Stimulated activated CD4-positive, alpha-beta T cell treated with anti-CD3 and anti-CD28 coated beads, Interleukin-1b, Interleukin-23, amount 100 ng/mL, for 4 hours (primary cell): ENCODE measurements around the gene NEDD4L.
"Not testable (repeated sequence)": the region's sequence is repeated elsewhere in the genome, so short reads cannot be mapped to it uniquely, and the experiment has no call there.

Experiments
- DNase-seq, 2 donors: peaks; one replicate each; pipeline ENCODE4 v3.0.0-alpha.2; 2020; ENCODE audit warnings: low read depth in 2 of 2

The NEDD4L gene

GRCh38 chr18:58370612-58371011 lies 326.6 kb downstream of the NEDD4L start:
- DNase-seq, result no peak

GRCh38 chr18:58373481-58373880 lies 329.5 kb downstream of the NEDD4L start:
- no peak for DNase-seq

GRCh38 chr18:58375051-58375450 lies 331.0 kb downstream of the NEDD4L start:
- DNase-seq, result no peak

- DNase-seq, result no peak
Measured at GRCh38 chr18:58378411-58379379, 334.7 kb downstream of the NEDD4L start.

GRCh38 chr18:58379443-58379842 lies 335.4 kb downstream of the NEDD4L start:
- DNase-seq, result no peak

GRCh38 chr18:58380113-58380512 lies 336.1 kb downstream of the NEDD4L start:
- DNase-seq, result not testable (repeated sequence)

- DNase-seq, result no peak
Measured at GRCh38 chr18:58381676-58382411, 337.8 kb downstream of the NEDD4L start.

GRCh38 chr18:58382446-58382845 lies 338.4 kb downstream of the NEDD4L start:
- DNase-seq, result no peak

- no peak for DNase-seq
Measured at GRCh38 chr18:58385472-58385871, 341.4 kb downstream of the NEDD4L start.

GRCh38 chr18:58386780-58387179 lies 342.8 kb downstream of the NEDD4L start:
- no peak for DNase-seq

- no peak for DNase-seq
Measured at GRCh38 chr18:58387716-58388115, 343.7 kb downstream of the NEDD4L start.

GRCh38 chr18:58388736-58389135 lies 344.7 kb downstream of the NEDD4L start:
- DNase-seq, result no peak

GRCh38 chr18:58389745-58390144 lies 345.7 kb downstream of the NEDD4L start:
- no peak for DNase-seq

GRCh38 chr18:58390399-58390798 lies 346.4 kb downstream of the NEDD4L start:
- no peak for DNase-seq

- DNase-seq, result no peak
Measured at GRCh38 chr18:58391231-58391825, 347.3 kb downstream of the NEDD4L start.

- DNase-seq, result no peak
Measured at GRCh38 chr18:58391932-58392323, 347.9 kb downstream of the NEDD4L start.

- no peak for DNase-seq
Measured at GRCh38 chr18:58392324-58393000, 348.4 kb downstream of the NEDD4L start.

GRCh38 chr18:58393295-58393694 lies 349.3 kb downstream of the NEDD4L start:
- DNase-seq, result no peak

- DNase-seq, result no peak
Measured at GRCh38 chr18:58394046-58394445, 350.0 kb downstream of the NEDD4L start.

- DNase-seq, result no peak
Measured at GRCh38 chr18:58394602-58395425, 350.8 kb downstream of the NEDD4L start.

- DNase-seq, result no peak
Measured at GRCh38 chr18:58396144-58396543, 352.1 kb downstream of the NEDD4L start.
